ENCODE data around the gene DNMBP.

DNA sequence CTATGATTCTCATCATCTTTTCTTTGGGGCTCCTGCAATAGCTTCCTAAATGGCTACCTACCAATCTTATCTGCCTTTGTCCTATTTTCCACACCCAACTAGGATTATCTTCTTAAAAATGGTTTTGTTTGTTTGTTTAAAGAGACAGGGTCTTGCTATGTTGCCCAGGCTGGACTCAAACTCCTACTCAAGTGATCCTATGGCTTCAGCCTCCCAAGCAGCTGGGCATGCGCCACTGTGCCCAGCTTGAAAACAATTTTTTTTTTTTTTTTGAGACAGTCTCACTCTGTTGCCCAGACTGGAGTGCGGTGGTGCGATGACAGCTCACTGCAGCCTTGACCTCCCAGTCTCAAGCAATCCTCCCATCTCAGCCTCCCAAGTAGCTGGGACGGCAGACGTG is 14.9 kb downstream of the DNMBP start:
- TF ChIP-seq POLR2AphosphoS5 (IDR thresholded peaks at IDR 0.05) (no peak), EP300 (IDR thresholded peaks at IDR 0.05) (no peak)
- TF ChIP-seq, protein P1, sequence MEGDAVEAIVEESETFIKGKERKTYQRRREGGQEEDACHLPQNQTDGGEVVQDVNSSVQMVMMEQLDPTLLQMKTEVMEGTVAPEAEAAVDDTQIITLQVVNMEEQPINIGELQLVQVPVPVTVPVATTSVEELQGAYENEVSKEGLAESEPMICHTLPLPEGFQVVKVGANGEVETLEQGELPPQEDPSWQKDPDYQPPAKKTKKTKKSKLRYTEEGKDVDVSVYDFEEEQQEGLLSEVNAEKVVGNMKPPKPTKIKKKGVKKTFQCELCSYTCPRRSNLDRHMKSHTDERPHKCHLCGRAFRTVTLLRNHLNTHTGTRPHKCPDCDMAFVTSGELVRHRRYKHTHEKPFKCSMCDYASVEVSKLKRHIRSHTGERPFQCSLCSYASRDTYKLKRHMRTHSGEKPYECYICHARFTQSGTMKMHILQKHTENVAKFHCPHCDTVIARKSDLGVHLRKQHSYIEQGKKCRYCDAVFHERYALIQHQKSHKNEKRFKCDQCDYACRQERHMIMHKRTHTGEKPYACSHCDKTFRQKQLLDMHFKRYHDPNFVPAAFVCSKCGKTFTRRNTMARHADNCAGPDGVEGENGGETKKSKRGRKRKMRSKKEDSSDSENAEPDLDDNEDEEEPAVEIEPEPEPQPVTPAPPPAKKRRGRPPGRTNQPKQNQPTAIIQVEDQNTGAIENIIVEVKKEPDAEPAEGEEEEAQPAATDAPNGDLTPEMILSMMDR (IDR thresholded peaks at IDR 0.05) = no peak

Measured in sigmoid colon (tissue), 4 donors.